Astrocyte (in vitro differentiated cells and primary cell): ENCODE measurements around the gene TTL.

Experiments used
- EZH2 ChIP-seq: IDR thresholded peaks from 2 replicates; pipeline ENCODE4 v1.6.1; 2012; ENCODE audit warnings: mild to moderate bottlenecking, low read length, inconsistent platforms; ENCODE audit not compliant: insufficient read depth
- TF ChIP-seq, protein P1 (sequence below): IDR thresholded peaks from 2 replicates; pipeline ENCODE4 v1.5.1; 2011; ENCODE audit warnings: low read depth, mild to moderate bottlenecking, inconsistent platforms, low read length, moderate library complexity; ENCODE audit not compliant: insufficient read depth

DNA sequence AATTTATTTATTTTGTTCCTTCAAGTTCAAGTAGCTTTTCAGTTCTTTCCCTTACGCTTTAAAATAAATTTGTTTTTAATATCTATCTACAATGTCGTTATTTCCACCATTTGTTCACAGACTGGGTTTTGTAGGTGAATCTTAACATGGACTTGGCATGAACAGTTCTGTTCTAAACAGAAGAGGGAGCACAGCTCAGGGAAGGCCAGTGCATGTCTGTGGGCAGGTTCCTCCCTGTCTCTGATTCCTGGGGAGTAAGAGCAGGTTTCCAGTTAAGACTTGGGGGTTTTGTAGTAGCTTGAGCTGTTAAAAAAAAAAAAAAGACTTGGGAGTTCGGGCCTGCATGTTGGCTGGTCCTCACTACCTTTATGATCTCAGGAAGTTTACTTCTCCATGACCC is 11.1 kb downstream of the TTL start:
- TF ChIP-seq, protein P1, sequence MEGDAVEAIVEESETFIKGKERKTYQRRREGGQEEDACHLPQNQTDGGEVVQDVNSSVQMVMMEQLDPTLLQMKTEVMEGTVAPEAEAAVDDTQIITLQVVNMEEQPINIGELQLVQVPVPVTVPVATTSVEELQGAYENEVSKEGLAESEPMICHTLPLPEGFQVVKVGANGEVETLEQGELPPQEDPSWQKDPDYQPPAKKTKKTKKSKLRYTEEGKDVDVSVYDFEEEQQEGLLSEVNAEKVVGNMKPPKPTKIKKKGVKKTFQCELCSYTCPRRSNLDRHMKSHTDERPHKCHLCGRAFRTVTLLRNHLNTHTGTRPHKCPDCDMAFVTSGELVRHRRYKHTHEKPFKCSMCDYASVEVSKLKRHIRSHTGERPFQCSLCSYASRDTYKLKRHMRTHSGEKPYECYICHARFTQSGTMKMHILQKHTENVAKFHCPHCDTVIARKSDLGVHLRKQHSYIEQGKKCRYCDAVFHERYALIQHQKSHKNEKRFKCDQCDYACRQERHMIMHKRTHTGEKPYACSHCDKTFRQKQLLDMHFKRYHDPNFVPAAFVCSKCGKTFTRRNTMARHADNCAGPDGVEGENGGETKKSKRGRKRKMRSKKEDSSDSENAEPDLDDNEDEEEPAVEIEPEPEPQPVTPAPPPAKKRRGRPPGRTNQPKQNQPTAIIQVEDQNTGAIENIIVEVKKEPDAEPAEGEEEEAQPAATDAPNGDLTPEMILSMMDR = peak; percentile 9
- no peak for TF ChIP-seq EZH2
